CD4-positive, CD25-positive, alpha-beta regulatory T cell (primary cell): Measurements from ENCODE around the gene HIVEP3. TPM values are rescaled to one million over a fixed set of nuclear protein-coding genes. Genes with fewer than 3 reads are reported as not detected.

Experiments
- ATAC-seq, 2 donors: fragments of 150-1000 bp; cut with Tn5 transposase; one replicate each; pipeline ENCODE4 v1.10.0; 2021; ENCODE audit warnings: low read depth in 2 of 2, moderate number of reproducible peaks in 2 of 2, moderate library complexity in 1 of 2
- DNase-seq, 3 donors: peaks; one replicate each; pipeline versions ENCODE4 v3.0.0 to v3.0.0-alpha.2; 2012 to 2022; ENCODE audit warnings: mixed read lengths in 1 of 3
- H3K27ac ChIP-seq: one replicate; pipeline ENCODE4 v1.7.0; 2013; ENCODE audit warnings: mild to moderate bottlenecking, low read length; ENCODE audit not compliant: insufficient read depth, poor library complexity, severe bottlenecking
- H3K27me3 ChIP-seq: one replicate; pipeline ENCODE4 v1.7.0; 2013; ENCODE audit warnings: low read length; ENCODE audit not compliant: control insufficient read depth, insufficient read depth
- H3K36me3 ChIP-seq: one replicate; pipeline ENCODE4 v1.7.0; 2013; ENCODE audit warnings: mild to moderate bottlenecking, low read length, moderate library complexity; ENCODE audit not compliant: control insufficient read depth, insufficient read depth
- H3K4me1 ChIP-seq: 2 replicates; pipeline ENCODE4 v1.7.0; 2013; ENCODE audit warnings: mild to moderate bottlenecking, low read length; ENCODE audit not compliant: insufficient read depth, control insufficient read depth, poor library complexity, severe bottlenecking
- H3K4me3 ChIP-seq: one replicate; pipeline ENCODE4 v1.7.0; 2013; ENCODE audit warnings: low read depth, mild to moderate bottlenecking, low read length, moderate library complexity
- H3K9me3 ChIP-seq, 2 experiments: 1 replicate in 1 of 2; 2 replicates in 1 of 2; pipeline ENCODE4 v1.7.0; 2013; ENCODE audit warnings: low read length in 2 of 2, mild to moderate bottlenecking in 1 of 2, moderate library complexity in 1 of 2; ENCODE audit not compliant: control insufficient read depth in 2 of 2
- H3K27ac Mint-ChIP-seq, 3 donors: one replicate each; pipeline ENCODE4 v1.8.0; 2020 to 2022; ENCODE audit warnings: mild to moderate bottlenecking in 3 of 3, mixed read lengths in 3 of 3, moderate library complexity in 2 of 3
- H3K27me3 Mint-ChIP-seq: one replicate; pipeline ENCODE4 v1.8.0; 2022; ENCODE audit warnings: mild to moderate bottlenecking, mixed read lengths
- H3K36me3 Mint-ChIP-seq: one replicate; pipeline ENCODE4 v1.8.0; 2020; ENCODE audit warnings: mixed read lengths
- H3K4me1 Mint-ChIP-seq, 4 donors: one replicate each; pipeline ENCODE4 v1.8.0; 2020 to 2022; ENCODE audit warnings: mixed read lengths in 4 of 4, mild to moderate bottlenecking in 1 of 4
- H3K4me3 Mint-ChIP-seq, 4 donors: one replicate each; pipeline ENCODE4 v1.8.0; 2020 to 2022; ENCODE audit warnings: mild to moderate bottlenecking in 4 of 4, mixed read lengths in 4 of 4, moderate library complexity in 3 of 4
- H3K9me3 Mint-ChIP-seq, 7 donors: one replicate each; pipeline ENCODE4 v1.8.0; 2020 to 2022; ENCODE audit warnings: mixed read lengths in 7 of 7, mild to moderate bottlenecking in 3 of 7, moderate library complexity in 2 of 7
- polyA plus RNA-seq, 4 donors: library from polyadenylated mRNA; unstranded; fragments of 300-500 nt; fragmentation: Illumina TruSeq; gene quantifications; one replicate each; pipeline ENCODE4 v1.2.3, GENCODE V29; 2021
- total RNA-seq: library from RNA; stranded (reverse); gene quantifications from one replicate; pipeline ENCODE4 v1.2.3, GENCODE V29; 2022

HIVEP3 gene
- total and polyA plus RNA-seq, 5 donors from 2014 or later = 3.9 to 17.2 (median 7.5) TPM

- no peaks in the 10 kb centered on the region for H3K36me3 ChIP-seq
- Mint-ChIP-seq H3K36me3 (no peaks in the 10 kb centered on the region), H3K27me3 (no peaks in the 10 kb centered on the region), H3K9me3 (no peaks in the 10 kb centered on the region), H3K4me3 (no peak overlapping the region), H3K4me1 (peaks cover 0 to 7% (median 3%) of the 10 kb centered on the region in 4 donors), H3K27ac (peak overlapping the region in 1 of 3 donors; percentile 52)
- peaks cover 5% of the 10 kb centered on the region for H3K4me1 ChIP-seq
- ATAC-seq (no peak), DNase-seq (no peak)
- H3K27me3 ChIP-seq = no peaks in the 10 kb centered on the region
- no peak overlapping the region for H3K4me3 ChIP-seq
- H3K27ac ChIP-seq = no peak overlapping the region
- no peaks in the 10 kb centered on the region for H3K9me3 ChIP-seq
Measured at GRCh38 chr1:41500781-41501518, 417.8 kb downstream of the HIVEP3 start.

GRCh38 chr1:41500378-41500777 lies 418.3 kb downstream of the HIVEP3 start:
- no peaks in the 10 kb centered on the region for H3K27me3 ChIP-seq
- H3K36me3 ChIP-seq = no peaks in the 10 kb centered on the region
- H3K4me3 Mint-ChIP-seq = no peak overlapping the region
- H3K27me3 Mint-ChIP-seq = peaks cover 4% of the 10 kb centered on the region
- H3K4me1 Mint-ChIP-seq = peaks cover 0 to 12% (median 3%) of the 10 kb centered on the region in 4 donors
- no peak overlapping the region for H3K4me3 ChIP-seq
- H3K36me3 Mint-ChIP-seq = no peaks in the 10 kb centered on the region
- ATAC-seq (no peak), DNase-seq (no peak)
- no peaks in the 10 kb centered on the region for H3K9me3 Mint-ChIP-seq
- peak overlapping the region in 1 of 3 donors; percentile 52 for H3K27ac Mint-ChIP-seq
- H3K4me1 ChIP-seq = peaks cover 6% of the 10 kb centered on the region
- H3K9me3 ChIP-seq = no peaks in the 10 kb centered on the region
- H3K27ac ChIP-seq = no peak overlapping the region

DNA sequence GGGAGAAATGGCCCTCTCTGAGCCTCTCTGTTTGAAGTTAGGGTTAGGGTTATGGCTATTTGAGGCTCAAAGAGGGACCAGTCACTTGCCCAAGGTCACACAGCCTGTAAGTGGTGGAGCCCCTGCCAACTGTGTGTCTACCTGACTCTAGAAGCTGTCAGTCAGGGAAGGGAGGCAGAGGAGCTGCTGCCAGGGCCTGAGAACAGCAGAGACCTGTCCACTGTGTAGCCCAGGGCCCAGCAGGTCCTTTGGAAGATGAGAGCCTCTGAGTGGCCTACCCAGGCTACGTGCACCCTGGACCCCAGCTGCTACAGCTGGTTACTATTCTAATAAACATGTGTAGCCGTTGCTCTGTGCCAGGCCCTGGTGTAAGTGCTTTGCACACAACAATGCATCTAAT lies 419.1 kb downstream of the HIVEP3 start:
- Mint-ChIP-seq H3K27ac (no peak overlapping the region), H3K4me3 (no peak overlapping the region), H3K36me3 (no peaks in the 10 kb centered on the region), H3K27me3 (peaks cover 8% of the 10 kb centered on the region), H3K4me1 (peaks cover 0 to 12% (median 1%) of the 10 kb centered on the region in 4 donors), H3K9me3 (no peaks in the 10 kb centered on the region)
- ATAC-seq = no peak
- H3K9me3 ChIP-seq = no peaks in the 10 kb centered on the region
- DNase-seq = no peak
- no peaks in the 10 kb centered on the region for H3K27me3 ChIP-seq
- no peaks in the 10 kb centered on the region for H3K36me3 ChIP-seq
- H3K4me1 ChIP-seq = peaks cover 6% of the 10 kb centered on the region
- no peak overlapping the region for H3K27ac ChIP-seq
- H3K4me3 ChIP-seq = no peak overlapping the region

DNA sequence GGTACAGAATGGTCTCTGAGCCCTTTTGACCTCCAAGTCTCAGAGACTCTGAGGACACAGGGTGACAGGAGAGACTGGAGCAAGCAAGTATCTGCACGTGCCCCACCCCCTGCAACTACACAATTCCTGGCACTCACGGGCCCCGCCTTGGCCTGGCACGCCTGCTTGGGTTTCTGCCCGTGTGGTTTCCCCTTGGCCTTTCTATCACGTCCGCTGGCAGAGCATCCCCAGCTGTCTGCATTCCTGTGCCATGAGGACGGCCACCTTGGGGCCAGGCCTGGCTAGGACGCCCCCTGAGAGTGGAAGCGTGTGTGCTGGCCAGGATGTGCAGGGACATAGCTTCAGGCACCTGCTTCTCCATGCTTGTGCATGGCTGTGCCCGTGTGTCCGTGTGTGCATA lies 419.9 kb downstream of the HIVEP3 start:
- no peaks in the 10 kb centered on the region for H3K36me3 Mint-ChIP-seq

GRCh38 chr1:41498391-41498790 lies 420.3 kb downstream of the HIVEP3 start:
- H3K27ac Mint-ChIP-seq = no peak overlapping the region
- Histone ChIP-seq H3K4me1 (peaks cover 6% of the 10 kb centered on the region), H3K27ac (no peak overlapping the region), H3K27me3 (no peaks in the 10 kb centered on the region), H3K4me3 (no peak overlapping the region), H3K9me3 (no peaks in the 10 kb centered on the region), H3K36me3 (no peaks in the 10 kb centered on the region)
- H3K27me3 Mint-ChIP-seq = peaks cover 11% of the 10 kb centered on the region
- H3K36me3 Mint-ChIP-seq = no peaks in the 10 kb centered on the region
- ATAC-seq (no peak), DNase-seq (no peak)
- H3K4me1 Mint-ChIP-seq = peaks cover 0 to 12% (median 0%) of the 10 kb centered on the region in 4 donors
- H3K9me3 Mint-ChIP-seq = no peaks in the 10 kb centered on the region
- no peak overlapping the region for H3K4me3 Mint-ChIP-seq

More for the DNA sequence above, 419.9 kb downstream of the HIVEP3 start:
- H3K36me3 ChIP-seq = no peaks in the 10 kb centered on the region
- Mint-ChIP-seq H3K27me3 (peaks cover 11% of the 10 kb centered on the region), H3K9me3 (no peaks in the 10 kb centered on the region), H3K4me1 (peaks cover 0 to 12% (median 0%) of the 10 kb centered on the region in 4 donors), H3K27ac (no peak overlapping the region), H3K4me3 (no peak overlapping the region)
- H3K4me3 ChIP-seq = no peak overlapping the region
- DNase-seq (no peak), ATAC-seq (no peak)
- H3K9me3 ChIP-seq = no peaks in the 10 kb centered on the region
- H3K27me3 ChIP-seq = no peaks in the 10 kb centered on the region
- H3K27ac ChIP-seq = no peak overlapping the region
- peaks cover 6% of the 10 kb centered on the region for H3K4me1 ChIP-seq

DNA sequence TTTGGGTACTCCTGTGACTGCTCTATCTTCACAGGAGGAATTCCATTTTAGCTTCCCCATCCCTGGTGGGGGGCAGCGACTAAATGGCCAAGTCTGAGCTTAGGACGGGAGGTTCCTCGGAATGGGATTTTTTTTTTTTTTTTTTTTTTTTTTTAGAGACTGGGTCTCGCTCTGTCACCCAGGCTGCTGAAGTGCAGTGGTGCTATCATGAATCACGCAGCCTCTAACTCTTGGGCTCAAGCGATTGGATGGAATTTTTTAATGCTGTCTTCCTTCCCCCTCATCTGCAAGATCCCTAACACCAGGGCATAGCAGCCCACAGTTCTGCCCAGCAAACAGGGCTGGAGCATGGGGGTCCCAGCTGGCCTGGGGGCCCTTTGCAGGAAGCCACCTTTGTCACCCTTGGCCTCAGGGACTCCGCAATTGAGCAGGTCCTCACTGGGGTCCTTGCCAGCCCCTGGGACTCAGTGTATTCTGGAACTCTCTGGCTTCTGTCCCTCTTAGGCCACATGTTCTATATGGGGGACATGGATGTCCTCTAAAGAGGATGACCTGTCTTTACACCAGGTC lies 421.2 kb downstream of the HIVEP3 start:
- no peak overlapping the region for H3K4me3 ChIP-seq
- H3K27ac Mint-ChIP-seq = no peak overlapping the region
- no peaks in the 10 kb centered on the region for H3K9me3 Mint-ChIP-seq
- H3K27ac ChIP-seq = no peak overlapping the region
- H3K4me3 Mint-ChIP-seq = no peak overlapping the region
- ATAC-seq = no peak
- H3K36me3 ChIP-seq = no peaks in the 10 kb centered on the region
- DNase-seq = no peak
- peaks cover 11% of the 10 kb centered on the region for H3K27me3 Mint-ChIP-seq
- H3K36me3 Mint-ChIP-seq = no peaks in the 10 kb centered on the region
- H3K27me3 ChIP-seq = no peaks in the 10 kb centered on the region
- no peaks in the 10 kb centered on the region for H3K9me3 ChIP-seq
- peaks cover 6% of the 10 kb centered on the region for H3K4me1 ChIP-seq
- peaks cover 0 to 12% (median 0%) of the 10 kb centered on the region in 4 donors for H3K4me1 Mint-ChIP-seq

DNA sequence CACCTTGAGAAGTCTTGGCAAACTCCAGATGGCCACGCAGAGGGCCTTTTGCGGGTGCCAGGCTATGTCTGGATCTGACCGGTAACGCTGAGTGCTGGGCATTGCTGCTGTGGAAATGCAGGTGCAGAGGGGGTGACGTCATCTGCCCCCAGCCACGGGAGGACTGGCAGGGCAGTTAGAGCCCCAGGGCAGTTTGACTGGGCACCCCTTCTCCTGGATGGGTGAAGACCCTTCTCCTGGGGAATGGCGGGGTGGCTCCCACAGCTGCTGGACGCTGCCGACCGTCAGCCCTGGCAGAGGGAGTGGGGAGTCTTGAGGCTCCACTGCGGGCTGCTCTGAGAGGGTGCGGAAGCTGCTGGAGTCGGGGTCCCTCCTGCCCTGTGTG lies 421.7 kb downstream of the HIVEP3 start:
- peak overlapping the region in 1 of 3 donors; percentile 26 for H3K27ac Mint-ChIP-seq
- H3K4me1 Mint-ChIP-seq = peaks cover 0 to 12% (median 0%) of the 10 kb centered on the region in 4 donors
- Histone ChIP-seq H3K27me3 (no peaks in the 10 kb centered on the region), H3K4me1 (peaks cover 6% of the 10 kb centered on the region), H3K4me3 (no peak overlapping the region), H3K9me3 (no peaks in the 10 kb centered on the region), H3K36me3 (no peaks in the 10 kb centered on the region), H3K27ac (no peak overlapping the region)
- DNase-seq (no peak), ATAC-seq (no peak)
- peaks cover 11% of the 10 kb centered on the region for H3K27me3 Mint-ChIP-seq
- H3K4me3 Mint-ChIP-seq = no peak overlapping the region
- H3K36me3 Mint-ChIP-seq = no peaks in the 10 kb centered on the region
- no peaks in the 10 kb centered on the region for H3K9me3 Mint-ChIP-seq
